NT2/D1 (cell line): Measurements from ENCODE around the gene RSRC1.

ENCODE experiments used
- YY1 ChIP-seq: IDR thresholded peaks from 2 replicates; pipeline ENCODE4 v1.6.1; 2011; ENCODE audit not compliant: insufficient read length, insufficient read depth
- ZNF274 ChIP-seq: IDR thresholded peaks from 2 replicates; pipeline ENCODE4 v1.6.1; 2011; ENCODE audit warnings: mild to moderate bottlenecking, low read depth, low read length

GRCh38 chr3:158569794-158570193 is 459.9 kb downstream of the RSRC1 start:
- TF ChIP-seq ZNF274, result no peak
- no peak for TF ChIP-seq YY1
